Activated CD8-positive, alpha-beta T cell treated with anti-CD3 and anti-CD28 coated beads for 36 hours (primary cell): ENCODE data around the gene ZNF816. TPM values are rescaled to one million over a fixed set of nuclear protein-coding genes. Genes with fewer than 3 reads are reported as not detected.
"Not testable (repeated sequence)": the region's sequence is repeated elsewhere in the genome, so short reads cannot be mapped to it uniquely, and the experiment has no call there.

Experiments used
- ATAC-seq: fragments of 200-7000 bp; cut with Tn5 transposase; one replicate; pipeline ENCODE4 v1.10.0; 2021; ENCODE audit warnings: mild to moderate bottlenecking, moderate library complexity
- CTCF ChIA-PET: fragments of 350-600 bp; sonication (Branson Sonifier 250); formaldehyde crosslinking; loops from one replicate; lab custom pipeline; 2021; ENCODE audit warnings: antibody characterized with exemption; lab: Charles Lee
- POLR2A ChIA-PET: fragments of 350-600 bp; sonication (Branson Sonifier 250); formaldehyde crosslinking; loops from one replicate; lab custom pipeline; 2021; ENCODE audit warnings: antibody characterized with exemption; lab: Charles Lee
- DNase-seq: peaks from one replicate; pipeline ENCODE4 v3.0.0-alpha.2; 2020
- H3K27ac Mint-ChIP-seq: one replicate; pipeline ENCODE4 v1.8.0; 2021; ENCODE audit warnings: mild to moderate bottlenecking, mixed read lengths
- H3K27me3 Mint-ChIP-seq: one replicate; pipeline ENCODE4 v1.8.0; 2021; ENCODE audit warnings: mixed read lengths
- H3K36me3 Mint-ChIP-seq: one replicate; pipeline ENCODE4 v1.8.0; 2021; ENCODE audit warnings: low read depth, mixed read lengths
- H3K4me1 Mint-ChIP-seq: one replicate; pipeline ENCODE4 v1.8.0; 2021; ENCODE audit warnings: low read depth, mixed read lengths
- H3K4me3 Mint-ChIP-seq: one replicate; pipeline ENCODE4 v1.8.0; 2021; ENCODE audit warnings: mild to moderate bottlenecking, moderate library complexity, mixed read lengths
- H3K9me3 Mint-ChIP-seq: one replicate; pipeline ENCODE4 v1.8.0; 2021; ENCODE audit warnings: mixed read lengths
- CTCF ChIP-seq: fragments of 200-600 bp; IDR thresholded peaks from one replicate; pipeline ENCODE4 v1.8.0; 2022; ENCODE audit warnings: antibody characterized with exemption, mild to moderate bottlenecking
- intact Hi-C: fragments of 100-400 bp; cut with micrococcal nuclease; formaldehyde crosslinking; loops from one replicate; pipeline ENCODE4 v1.10.0; 2022
- total RNA-seq, 2 experiments: library from RNA; stranded (reverse); gene quantifications; one replicate each; pipeline ENCODE4 v1.2.3, GENCODE V29; 2021

ZNF816 gene
- total RNA-seq, 2 experiments from 2014 or later: 10.2 to 12.6 TPM

- no peak for TF ChIP-seq CTCF
- peaks cover 11% of the 10 kb centered on the region for H3K36me3 Mint-ChIP-seq
- DNase-seq (peak; percentile 97), ATAC-seq (peak; percentile 100)
- intact Hi-C loops: no loop called here
- peaks cover 24% of the 10 kb centered on the region for H3K4me1 Mint-ChIP-seq
- no peaks in the 10 kb centered on the region for H3K27me3 Mint-ChIP-seq
- H3K4me3 Mint-ChIP-seq: peak overlapping the region; percentile 94
- POLR2A ChIA-PET: interaction anchor here (0.6 to 0.7 kb wide), 2 partner anchors 67 to 129 kb away, joined by 3 read pairs; no protein-coding TSS in a partner anchor
- peak overlapping the region; percentile 94 for H3K27ac Mint-ChIP-seq
- CTCF ChIA-PET: no interaction called here
- H3K9me3 Mint-ChIP-seq: peaks cover 7% of the 10 kb centered on the region
These were observed 20.1 kb downstream of the ZNF816 start for GRCh38 chr19:52942386-52943133.

GRCh38 chr19:52941941-52942385 lies 20.7 kb downstream of the ZNF816 start:
- TF ChIP-seq CTCF: no peak
- intact Hi-C loops: no loop called here
- POLR2A ChIA-PET: no interaction called here

GRCh38 chr19:52941523-52941922 lies 21.2 kb downstream of the ZNF816 start:
- peaks cover 29% of the 10 kb centered on the region for H3K4me1 Mint-ChIP-seq
- peak overlapping the region; percentile 94 for H3K27ac Mint-ChIP-seq
- intact Hi-C loops, CTCF ChIA-PET, ATAC-seq, H3K9me3 Mint-ChIP-seq, H3K27me3 Mint-ChIP-seq: not testable (repeated sequence)
- H3K36me3 Mint-ChIP-seq: peaks cover 22% of the 10 kb centered on the region
- peak overlapping the region; percentile 94 for H3K4me3 Mint-ChIP-seq
- POLR2A ChIA-PET: interaction anchor here (1.2 kb wide), 1 partner anchor 20 kb away, joined by 3 read pairs; no protein-coding TSS in a partner anchor
- DNase-seq: peak; percentile 19

More at GRCh38 chr19:52941941-52942385, 20.7 kb downstream of the ZNF816 start:
- H3K4me1 Mint-ChIP-seq: peaks cover 25% of the 10 kb centered on the region
- ATAC-seq: peak; percentile 40
- peaks cover 5% of the 10 kb centered on the region for H3K9me3 Mint-ChIP-seq
- H3K27me3 Mint-ChIP-seq: no peaks in the 10 kb centered on the region
- peak overlapping the region; percentile 94 for H3K27ac Mint-ChIP-seq
- peaks cover 17% of the 10 kb centered on the region for H3K36me3 Mint-ChIP-seq
- H3K4me3 Mint-ChIP-seq: peak overlapping the region; percentile 94
- CTCF ChIA-PET: no interaction called here
- peak; percentile 41 for DNase-seq

- intact Hi-C loops, H3K9me3 Mint-ChIP-seq, DNase-seq, ATAC-seq, CTCF ChIA-PET, H3K27me3 Mint-ChIP-seq, H3K27ac Mint-ChIP-seq: not testable (repeated sequence)
- peaks cover 35% of the 10 kb centered on the region for H3K4me1 Mint-ChIP-seq
- peaks cover 28% of the 10 kb centered on the region for H3K36me3 Mint-ChIP-seq
- POLR2A ChIA-PET: interaction anchor here (1.2 kb wide), 1 partner anchor 19 kb away, joined by 3 read pairs; no protein-coding TSS in a partner anchor
- peak overlapping the region; percentile 94 for H3K4me3 Mint-ChIP-seq
These were observed 21.8 kb downstream of the ZNF816 start for GRCh38 chr19:52940905-52941304.

- POLR2A ChIA-PET: no interaction called here
- DNase-seq (no peak), ATAC-seq (no peak)
- intact Hi-C loops: no loop called here
- Mint-ChIP-seq H3K4me3 (peak overlapping the region; percentile 27), H3K27me3 (no peaks in the 10 kb centered on the region), H3K4me1 (peaks cover 40% of the 10 kb centered on the region), H3K36me3 (peaks cover 42% of the 10 kb centered on the region), H3K27ac (no peak overlapping the region), H3K9me3 (peaks cover 7% of the 10 kb centered on the region)
- CTCF ChIA-PET: no interaction called here
- no peak for TF ChIP-seq CTCF
These were observed 23.9 kb downstream of the ZNF816 start for GRCh38 chr19:52938761-52939160.

GRCh38 chr19:52936954-52937325 lies 25.7 kb downstream of the ZNF816 start:
- peaks cover 7% of the 10 kb centered on the region for H3K9me3 Mint-ChIP-seq
- no peak for TF ChIP-seq CTCF
- DNase-seq (no peak), ATAC-seq (no peak)
- no peak overlapping the region for H3K4me3 Mint-ChIP-seq
- peaks cover 54% of the 10 kb centered on the region for H3K36me3 Mint-ChIP-seq
- H3K27me3 Mint-ChIP-seq: no peaks in the 10 kb centered on the region
- no peak overlapping the region for H3K27ac Mint-ChIP-seq
- ChIA-PET CTCF (no interaction called here), POLR2A (no interaction called here)
- H3K4me1 Mint-ChIP-seq: peaks cover 40% of the 10 kb centered on the region
- intact Hi-C loops: no loop called here
